Suprapubic skin (tissue), 4 donors: ENCODE measurements around the gene VPS37D. TPM values are rescaled to one million over a fixed set of nuclear protein-coding genes. Genes with fewer than 3 reads are reported as not detected.

Experiments
- DNase-seq, 2 donors: peaks; one replicate each; pipeline ENCODE4 v3.0.0-alpha.2; 2019; ENCODE audit warnings: low spot score in 2 of 2
- H3K27ac ChIP-seq: fragments of 200-600 bp; sonication (generic); one replicate; pipeline ENCODE4 v1.5.1; 2019
- H3K27me3 ChIP-seq: fragments of 200-600 bp; sonication (generic); one replicate; pipeline ENCODE4 v1.5.1; 2019
- H3K36me3 ChIP-seq: fragments of 200-600 bp; sonication (generic); one replicate; pipeline ENCODE4 v1.5.1; 2019
- H3K4me1 ChIP-seq: fragments of 200-600 bp; sonication (generic); one replicate; pipeline ENCODE4 v1.5.1; 2019
- H3K4me3 ChIP-seq: fragments of 200-600 bp; sonication (generic); one replicate; pipeline ENCODE4 v1.5.1; 2019; ENCODE audit warnings: mild to moderate bottlenecking
- H3K9me3 ChIP-seq: fragments of 200-600 bp; sonication (generic); one replicate; pipeline ENCODE4 v1.5.1; 2019
- EP300 ChIP-seq: sonication (generic); formaldehyde crosslinking; IDR thresholded peaks from one replicate; pipeline ENCODE4 v1.6.1; 2017; ENCODE audit warnings: antibody characterized with exemption
- POLR2A ChIP-seq, 2 donors: fragments of 450-650 bp; IDR thresholded peaks; one replicate each; pipeline ENCODE4 v1.6.1; 2017; ENCODE audit warnings: antibody characterized with exemption in 2 of 2, mild to moderate bottlenecking in 2 of 2, moderate library complexity in 2 of 2
- POLR2AphosphoS5 ChIP-seq, 3 donors: sonication (generic); formaldehyde crosslinking; IDR thresholded peaks; one replicate each; pipeline ENCODE4 v1.6.1; 2017; ENCODE audit warnings: antibody characterized with exemption in 3 of 3
- WGBS: methylation state at CpG from one replicate; pipeline ENCODE4 v1.1.5; 2018; 5-methylcytosine and 5-hydroxymethylcytosine counted together
- total RNA-seq, 4 donors: library from RNA; depleted of rRNA; stranded (reverse); fragments of >200 nt; gene quantifications; one replicate each; pipeline ENCODE4 v1.1.0, GENCODE V29; 2016
- TF ChIP-seq, protein P1 (sequence below), 2 donors: fragments of 200-600 bp in 1 of 2; fragments of 450-650 bp in 1 of 2; sonication (generic) in 1 of 2; IDR thresholded peaks; one replicate each; pipeline ENCODE4 v1.5.1; 2016 to 2019; ENCODE audit warnings: antibody characterized with exemption in 2 of 2, mild to moderate bottlenecking in 1 of 2, moderate library complexity in 1 of 2

VPS37D gene
- total RNA-seq, 4 donors from 2014 or later, result 1.9 to 3.5 (median 2.1) TPM

- no peaks in the 10 kb centered on the region for H3K9me3 ChIP-seq
- DNase-seq, result no peak
- no peaks in the 10 kb centered on the region for H3K4me1 ChIP-seq
- no peak overlapping the region for H3K27ac ChIP-seq
- no peak for TF ChIP-seq EP300
- TF ChIP-seq, protein P1, sequence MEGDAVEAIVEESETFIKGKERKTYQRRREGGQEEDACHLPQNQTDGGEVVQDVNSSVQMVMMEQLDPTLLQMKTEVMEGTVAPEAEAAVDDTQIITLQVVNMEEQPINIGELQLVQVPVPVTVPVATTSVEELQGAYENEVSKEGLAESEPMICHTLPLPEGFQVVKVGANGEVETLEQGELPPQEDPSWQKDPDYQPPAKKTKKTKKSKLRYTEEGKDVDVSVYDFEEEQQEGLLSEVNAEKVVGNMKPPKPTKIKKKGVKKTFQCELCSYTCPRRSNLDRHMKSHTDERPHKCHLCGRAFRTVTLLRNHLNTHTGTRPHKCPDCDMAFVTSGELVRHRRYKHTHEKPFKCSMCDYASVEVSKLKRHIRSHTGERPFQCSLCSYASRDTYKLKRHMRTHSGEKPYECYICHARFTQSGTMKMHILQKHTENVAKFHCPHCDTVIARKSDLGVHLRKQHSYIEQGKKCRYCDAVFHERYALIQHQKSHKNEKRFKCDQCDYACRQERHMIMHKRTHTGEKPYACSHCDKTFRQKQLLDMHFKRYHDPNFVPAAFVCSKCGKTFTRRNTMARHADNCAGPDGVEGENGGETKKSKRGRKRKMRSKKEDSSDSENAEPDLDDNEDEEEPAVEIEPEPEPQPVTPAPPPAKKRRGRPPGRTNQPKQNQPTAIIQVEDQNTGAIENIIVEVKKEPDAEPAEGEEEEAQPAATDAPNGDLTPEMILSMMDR (IDR thresholded peaks at IDR 0.05), result no peak
- no peak for TF ChIP-seq POLR2AphosphoS5 (IDR thresholded peaks at IDR 0.05)
- no peak for TF ChIP-seq POLR2A (IDR thresholded peaks at IDR 0.05)
- peaks cover 83% of the 10 kb centered on the region for H3K36me3 ChIP-seq
- no peak overlapping the region for H3K4me3 ChIP-seq
- no peaks in the 10 kb centered on the region for H3K27me3 ChIP-seq
- 96% methylated on average over 6 of the region's 7 CpGs for WGBS
Observed at GRCh38 chr7:73698410-73698809, 30.8 kb downstream of the VPS37D start.

GRCh38 chr7:73699370-73700068 is 31.9 kb downstream of the VPS37D start:
- H3K27me3 ChIP-seq, result no peaks in the 10 kb centered on the region
- 80% methylated on average over 5 of the region's 15 CpGs for WGBS
- DNase-seq, result no peak
- peaks cover 10% of the 10 kb centered on the region for H3K4me1 ChIP-seq
- no peak overlapping the region for H3K4me3 ChIP-seq
- no peaks in the 10 kb centered on the region for H3K9me3 ChIP-seq
- H3K27ac ChIP-seq, result no peak overlapping the region
- TF ChIP-seq POLR2AphosphoS5 (IDR thresholded peaks at IDR 0.05) (no peak), POLR2A (IDR thresholded peaks at IDR 0.05) (no peak), EP300 (no peak)
- TF ChIP-seq, protein P1 (IDR thresholded peaks at IDR 0.05), result no peak
- peaks cover 72% of the 10 kb centered on the region for H3K36me3 ChIP-seq

- WGBS, result 78% methylated on average over 9 of the region's 14 CpGs
- DNase-seq, result no peak
Observed at GRCh38 chr7:73700069-73700423, 32.4 kb downstream of the VPS37D start.

DNA sequence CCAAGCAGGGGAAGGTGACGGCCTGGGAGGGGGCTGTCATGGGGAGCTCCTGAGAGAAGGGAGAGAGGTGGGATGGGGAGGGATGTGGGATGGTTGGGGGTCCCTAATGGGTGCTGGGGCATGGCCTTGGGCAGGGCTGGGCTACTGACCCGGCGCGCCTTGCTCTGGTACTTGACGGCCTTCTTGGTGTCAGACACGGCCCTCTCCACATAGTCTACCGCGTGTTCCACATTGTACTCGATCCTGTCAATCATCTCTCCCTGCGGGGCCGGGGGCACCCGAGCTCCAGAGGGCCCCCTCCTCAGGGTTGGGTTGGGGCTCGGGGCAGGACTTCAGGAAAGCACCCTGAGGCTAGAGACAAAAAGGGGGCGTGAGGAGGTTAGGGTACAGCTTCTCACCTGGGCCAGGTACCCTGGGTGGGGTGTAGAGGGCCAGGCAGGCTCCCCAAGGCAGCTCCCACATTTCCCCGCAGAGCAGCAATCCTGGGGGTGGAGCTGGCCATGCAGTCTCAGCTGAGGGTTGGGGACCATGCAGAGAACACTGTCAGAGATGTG is 33.0 kb downstream of the VPS37D start:
- no peak for DNase-seq
- peaks cover 21% of the 10 kb centered on the region for H3K4me1 ChIP-seq
- H3K9me3 ChIP-seq, result no peaks in the 10 kb centered on the region
- no peak for TF ChIP-seq POLR2AphosphoS5 (IDR thresholded peaks at IDR 0.05)
- TF ChIP-seq POLR2A (IDR thresholded peaks at IDR 0.05), result no peak
- TF ChIP-seq EP300, result no peak
- TF ChIP-seq, protein P1 (IDR thresholded peaks at IDR 0.05), result no peak
- 91% methylated on average over 12 of the region's 15 CpGs for WGBS
- peaks cover 61% of the 10 kb centered on the region for H3K36me3 ChIP-seq
- no peaks in the 10 kb centered on the region for H3K27me3 ChIP-seq
- H3K4me3 ChIP-seq, result no peak overlapping the region
- H3K27ac ChIP-seq, result no peak overlapping the region

More at GRCh38 chr7:73700069-73700423, 32.4 kb downstream of the VPS37D start:
- H3K27ac ChIP-seq, result no peak overlapping the region
- no peaks in the 10 kb centered on the region for H3K27me3 ChIP-seq
- H3K9me3 ChIP-seq, result no peaks in the 10 kb centered on the region
- H3K36me3 ChIP-seq, result peaks cover 67% of the 10 kb centered on the region
- peaks cover 15% of the 10 kb centered on the region for H3K4me1 ChIP-seq
- H3K4me3 ChIP-seq, result no peak overlapping the region
- TF ChIP-seq, protein P1 (IDR thresholded peaks at IDR 0.05), result no peak
- no peak for TF ChIP-seq POLR2A (IDR thresholded peaks at IDR 0.05)
- TF ChIP-seq EP300, result no peak
- TF ChIP-seq POLR2AphosphoS5 (IDR thresholded peaks at IDR 0.05), result no peak

DNA sequence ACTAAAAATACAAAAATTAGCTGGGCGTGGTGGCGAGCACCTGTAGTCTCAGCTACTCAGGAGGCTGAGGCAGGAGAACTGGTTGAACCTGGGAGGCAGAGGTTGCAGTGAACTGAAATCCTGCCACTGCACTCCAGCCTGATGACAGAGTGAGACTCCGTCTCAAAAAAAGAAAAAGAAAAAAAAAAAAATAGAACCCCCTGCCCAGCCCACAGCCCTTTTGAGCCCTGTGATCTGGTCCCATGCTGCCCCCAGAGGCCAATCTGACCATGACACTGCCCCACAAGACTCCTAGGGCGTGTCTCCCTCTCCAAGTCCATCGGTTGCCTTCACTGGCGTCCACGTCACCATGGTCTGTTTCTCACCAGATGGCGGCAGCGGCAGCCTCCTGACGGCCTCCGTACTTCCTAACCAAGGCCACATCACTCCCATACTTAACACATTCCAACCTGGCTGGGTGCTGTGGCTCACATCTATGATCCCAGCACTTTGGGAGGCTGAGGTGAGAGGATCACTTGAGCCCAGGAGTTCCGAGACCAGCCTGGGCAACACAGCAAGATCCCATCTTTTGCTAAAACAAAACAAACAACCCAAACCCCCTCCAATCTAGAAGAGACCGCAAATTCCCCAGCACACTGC is 33.8 kb downstream of the VPS37D start:
- Histone ChIP-seq H3K9me3 (no peaks in the 10 kb centered on the region), H3K4me1 (peaks cover 21% of the 10 kb centered on the region), H3K36me3 (peaks cover 52% of the 10 kb centered on the region), H3K27ac (no peak overlapping the region), H3K27me3 (no peaks in the 10 kb centered on the region), H3K4me3 (no peak overlapping the region)
- no peak for TF ChIP-seq POLR2A (IDR thresholded peaks at IDR 0.05)
- TF ChIP-seq, protein P1 (IDR thresholded peaks at IDR 0.05), result peak in 1 of 2 donors; percentile 46
- WGBS, result 72% methylated on average over 13 of the region's 13 CpGs
- DNase-seq, result no peak
